Mucosa of stomach (tissue), 1 donor: ENCODE data around the gene TMEM151B.
"Not testable (repeated sequence)": the region's sequence is repeated elsewhere in the genome, so short reads cannot be mapped to it uniquely, and the experiment has no call there.

ENCODE experiments used
- H3K27me3 ChIP-seq: one replicate; pipeline ENCODE4 v1.7.0; 2013; ENCODE audit warnings: mild to moderate bottlenecking, low read length; ENCODE audit not compliant: control insufficient read depth, insufficient read depth
- H3K36me3 ChIP-seq: one replicate; pipeline ENCODE4 v1.7.0; 2013; ENCODE audit warnings: low read length; ENCODE audit not compliant: control insufficient read depth, insufficient read depth
- H3K4me1 ChIP-seq: one replicate; pipeline ENCODE4 v1.7.0; 2013; ENCODE audit warnings: mild to moderate bottlenecking, low read length; ENCODE audit not compliant: control insufficient read depth, insufficient read depth
- H3K4me3 ChIP-seq: one replicate; pipeline ENCODE4 v1.7.0; 2013; ENCODE audit warnings: low read length
- H3K9ac ChIP-seq: one replicate; pipeline ENCODE4 v1.7.0; 2013; ENCODE audit warnings: mild to moderate bottlenecking, low read length, moderate library complexity
- H3K9me3 ChIP-seq: one replicate; pipeline ENCODE4 v1.7.0; 2013; ENCODE audit warnings: mild to moderate bottlenecking, low read length, moderate library complexity; ENCODE audit not compliant: control insufficient read depth
- donor health status: Pancreatic carcinoma.

Gene TMEM151B

DNA sequence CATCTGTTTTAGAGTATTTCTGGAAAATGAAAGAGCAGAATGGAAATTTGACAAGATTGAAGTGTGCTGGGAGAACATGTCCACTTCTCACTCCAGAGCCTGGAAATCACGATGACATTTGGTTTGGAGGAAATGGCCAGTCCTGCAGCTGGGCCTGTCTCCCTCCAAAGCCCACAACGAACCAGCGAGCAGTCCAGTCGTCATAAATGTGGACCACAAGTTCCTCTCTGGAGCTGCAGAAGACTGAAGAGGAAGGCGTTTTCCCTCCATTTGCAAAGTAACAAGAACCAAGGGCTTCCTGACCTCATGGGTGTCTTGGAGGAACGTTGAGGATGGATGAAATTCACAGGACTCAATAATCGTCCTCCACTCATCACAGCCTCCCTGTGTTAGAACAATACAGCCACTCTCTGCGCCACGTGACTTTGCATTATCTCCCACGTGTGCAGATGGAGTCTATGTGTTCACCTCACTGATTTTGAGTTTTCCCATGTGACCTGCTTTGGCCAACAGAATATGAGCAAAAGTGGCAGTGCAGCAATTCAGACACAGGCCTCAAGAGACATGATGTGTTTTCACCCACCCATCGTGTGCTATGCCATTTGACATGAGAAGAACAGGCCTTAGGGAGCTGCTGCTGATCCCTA is 63.1 kb downstream of the TMEM151B start:
- no peaks in the 10 kb centered on the region for H3K9me3 ChIP-seq
- H3K27me3 ChIP-seq: peaks cover 14% of the 10 kb centered on the region
- H3K4me1 ChIP-seq: no peaks in the 10 kb centered on the region
- H3K36me3 ChIP-seq: no peaks in the 10 kb centered on the region
- no peak overlapping the region for H3K4me3 ChIP-seq
- H3K9ac ChIP-seq: no peak overlapping the region

DNA sequence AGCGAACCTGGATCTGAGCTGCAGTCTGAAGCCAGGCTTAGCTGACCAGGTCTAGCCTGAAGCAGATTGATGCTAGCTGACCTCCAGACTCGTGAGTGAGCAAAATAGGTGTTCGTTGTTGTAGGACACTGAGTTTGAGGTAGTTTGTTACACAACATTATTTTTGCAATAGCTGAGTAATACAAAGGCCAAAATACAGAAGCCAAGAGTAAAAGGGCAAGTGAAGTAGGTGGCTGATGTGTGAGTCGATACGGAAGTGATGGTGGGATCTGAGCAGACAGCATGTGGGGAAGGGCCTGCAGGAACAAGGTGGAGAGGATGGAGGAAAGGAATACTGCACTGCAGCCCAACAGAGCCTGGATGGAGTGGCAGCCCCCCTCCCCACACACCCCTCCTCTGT is 63.7 kb downstream of the TMEM151B start:
- H3K36me3 ChIP-seq: no peaks in the 10 kb centered on the region
- no peak overlapping the region for H3K9ac ChIP-seq
- no peaks in the 10 kb centered on the region for H3K4me1 ChIP-seq
- H3K27me3 ChIP-seq: peaks cover 14% of the 10 kb centered on the region
- no peak overlapping the region for H3K4me3 ChIP-seq
- no peaks in the 10 kb centered on the region for H3K9me3 ChIP-seq

DNA sequence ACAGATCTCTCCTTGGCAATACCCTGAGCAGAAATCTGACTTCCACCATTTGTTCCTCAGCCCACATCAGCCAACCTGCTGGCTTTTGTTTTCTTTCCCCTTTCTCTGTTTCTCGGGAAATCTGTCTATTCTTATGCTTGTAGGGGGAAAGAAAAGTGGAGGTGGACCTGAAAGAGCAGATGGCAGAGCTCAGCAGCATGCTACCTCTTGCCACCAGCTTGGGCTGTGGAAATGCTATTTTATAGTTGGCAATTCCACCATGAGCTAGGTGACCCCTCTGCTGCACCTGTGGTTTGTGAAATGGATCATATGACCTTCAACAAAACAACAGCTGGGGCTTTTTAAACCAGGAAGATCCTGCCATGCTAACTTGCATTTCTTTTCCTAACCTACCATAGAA is 65.4 kb downstream of the TMEM151B start:
- no peak overlapping the region for H3K9ac ChIP-seq
- no peaks in the 10 kb centered on the region for H3K4me1 ChIP-seq
- H3K9me3 ChIP-seq: no peaks in the 10 kb centered on the region
- H3K4me3 ChIP-seq: no peak overlapping the region
- no peaks in the 10 kb centered on the region for H3K36me3 ChIP-seq
- H3K27me3 ChIP-seq: no peaks in the 10 kb centered on the region

DNA sequence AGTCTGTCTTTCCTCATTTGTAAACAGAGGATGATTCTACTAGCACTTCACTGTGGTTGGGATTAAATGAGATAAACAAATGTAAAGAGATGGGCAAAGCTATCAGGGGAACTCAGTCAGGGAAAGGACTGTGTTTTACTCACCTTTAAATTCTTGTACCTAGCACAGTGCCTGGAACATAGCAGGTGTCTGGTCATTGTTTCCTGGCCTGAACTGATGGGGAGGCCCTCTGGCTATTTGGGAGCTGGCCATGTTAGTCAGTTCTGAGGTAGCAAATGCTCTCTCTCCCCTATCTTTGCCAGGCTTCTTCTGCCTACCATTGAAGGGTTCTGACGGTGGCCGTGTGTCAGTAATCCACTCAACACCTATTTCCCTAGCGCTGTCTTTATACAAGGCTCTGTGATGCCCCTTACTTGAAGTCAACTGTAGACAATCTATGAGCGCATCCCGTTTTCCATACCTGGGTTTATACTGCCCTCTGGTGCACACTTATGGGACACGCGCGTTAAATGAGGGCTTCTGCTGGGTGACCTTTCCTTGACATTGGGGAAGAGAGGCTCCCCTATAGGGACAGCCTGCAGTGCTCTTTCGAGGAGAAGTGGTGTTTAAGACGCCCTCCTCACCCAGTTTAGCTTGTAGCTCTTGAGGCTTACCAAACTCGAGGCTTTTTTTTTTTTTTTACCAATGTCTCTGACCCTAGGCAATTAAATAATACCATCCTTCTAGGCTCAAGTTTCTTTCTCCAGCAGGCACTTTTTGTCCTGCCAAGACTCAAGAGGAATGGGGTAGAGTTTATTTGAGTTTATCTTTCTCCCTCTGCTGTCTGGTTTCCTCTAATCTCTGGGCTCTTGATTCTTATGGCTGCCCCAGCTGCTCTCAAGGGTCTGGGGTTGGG is 68.2 kb downstream of the TMEM151B start:
- no peaks in the 10 kb centered on the region for H3K9me3 ChIP-seq
- H3K27me3 ChIP-seq: peaks cover 14% of the 10 kb centered on the region
- no peaks in the 10 kb centered on the region for H3K4me1 ChIP-seq
- H3K9ac ChIP-seq: no peak overlapping the region
- no peak overlapping the region for H3K4me3 ChIP-seq
- no peaks in the 10 kb centered on the region for H3K36me3 ChIP-seq

DNA sequence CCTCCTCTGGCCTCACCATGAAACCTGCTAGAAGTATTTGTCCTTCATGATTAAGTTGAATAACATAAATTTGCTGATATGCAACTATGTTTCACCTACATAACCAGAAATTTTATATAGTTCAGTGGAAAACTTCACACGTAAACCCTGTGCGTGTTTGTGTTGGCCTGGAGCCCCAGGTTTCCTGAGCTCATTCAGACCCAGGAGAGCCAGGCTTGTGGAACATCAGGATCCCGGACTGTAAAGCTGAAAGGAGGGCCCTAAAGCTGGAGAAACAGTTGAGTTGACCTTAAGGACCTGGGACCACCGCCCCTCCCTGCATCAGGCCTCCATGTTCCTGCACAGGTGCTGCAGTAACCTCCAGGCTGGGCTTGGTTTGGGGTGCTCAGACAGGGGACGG is 69.1 kb downstream of the TMEM151B start:
- Histone ChIP-seq H3K9ac (no peak overlapping the region), H3K4me3 (no peak overlapping the region), H3K27me3 (peaks cover 22% of the 10 kb centered on the region), H3K4me1 (no peaks in the 10 kb centered on the region), H3K9me3 (no peaks in the 10 kb centered on the region), H3K36me3 (no peaks in the 10 kb centered on the region)

DNA sequence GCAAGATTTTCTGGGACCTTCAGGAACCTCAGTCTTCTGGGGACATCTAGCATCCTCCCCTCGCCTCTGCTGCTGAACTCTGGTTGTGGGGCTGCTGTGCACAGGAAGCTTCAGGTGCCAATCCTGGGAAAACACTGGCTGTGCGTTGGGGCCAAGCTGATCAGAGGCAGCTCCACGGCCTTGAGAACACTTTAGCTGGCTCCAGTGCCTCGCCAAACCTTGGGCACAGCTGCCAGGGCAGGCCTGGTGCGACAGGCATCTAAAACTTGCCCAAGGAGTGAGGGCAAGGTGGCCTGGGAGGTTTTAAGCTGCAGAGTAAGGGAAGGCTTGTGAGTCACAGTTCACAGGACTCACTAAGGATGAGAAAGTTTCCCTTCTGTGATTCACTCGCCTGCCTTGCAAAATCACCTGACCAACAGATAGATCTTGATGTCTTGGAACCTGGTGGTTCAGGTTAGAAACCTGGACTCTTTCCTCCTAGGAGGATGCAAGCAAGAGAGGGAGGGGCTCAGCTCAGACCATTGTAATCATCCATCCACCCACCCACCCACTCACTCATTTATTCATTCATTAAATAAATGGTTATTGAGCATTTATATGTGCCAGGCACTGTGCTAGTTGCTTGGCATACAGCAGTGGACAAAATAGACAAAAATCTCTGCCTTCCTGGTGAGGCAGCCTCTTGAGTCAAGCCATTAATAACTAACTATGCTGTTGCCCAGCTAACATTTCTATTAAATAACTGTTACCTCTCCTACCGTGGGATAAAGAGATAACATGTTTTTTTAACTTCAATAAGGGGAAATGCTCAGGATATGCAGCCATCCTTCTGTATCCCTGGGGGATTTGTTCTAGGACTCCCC is 69.7 kb downstream of the TMEM151B start:
- H3K27me3 ChIP-seq: peaks cover 28% of the 10 kb centered on the region
- H3K4me1 ChIP-seq: no peaks in the 10 kb centered on the region
- no peak overlapping the region for H3K4me3 ChIP-seq
- no peaks in the 10 kb centered on the region for H3K9me3 ChIP-seq
- H3K9ac ChIP-seq: no peak overlapping the region
- H3K36me3 ChIP-seq: no peaks in the 10 kb centered on the region

DNA sequence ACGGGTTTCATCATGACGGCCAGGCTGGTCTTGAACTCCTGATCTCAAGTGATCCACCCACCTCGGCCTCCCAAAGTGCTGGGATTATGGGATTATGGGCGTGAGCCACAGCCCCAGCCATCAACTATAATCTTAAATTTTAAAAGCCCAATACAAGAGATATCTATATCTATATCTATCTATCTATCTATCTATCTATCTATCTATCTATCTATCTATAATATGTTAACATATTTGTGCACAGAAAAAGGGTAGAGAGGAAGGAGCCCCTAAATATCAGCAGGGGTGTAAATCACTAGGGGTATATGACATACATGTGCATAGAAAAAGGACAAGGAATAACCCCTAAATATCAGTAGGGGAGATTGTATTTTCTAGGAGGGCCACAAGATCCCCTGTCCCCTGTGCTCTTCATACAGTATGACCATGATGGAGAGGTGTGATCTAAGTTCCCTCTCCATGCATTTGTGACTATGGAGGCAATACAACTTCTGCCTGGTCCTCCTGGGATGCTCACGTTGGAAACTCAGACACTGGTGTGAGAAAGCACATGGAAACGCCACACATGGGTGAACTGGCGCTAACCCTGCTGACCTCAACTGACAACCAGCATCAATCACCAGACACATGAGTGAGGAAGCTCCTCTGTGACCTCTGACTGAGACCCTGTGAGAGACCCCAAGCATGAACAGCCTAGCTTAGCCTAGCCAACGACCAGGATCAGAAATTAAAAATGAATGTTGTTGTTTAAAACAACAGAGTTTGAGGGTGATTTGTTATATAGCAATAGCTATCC is 71.0 kb downstream of the TMEM151B start:
- Histone ChIP-seq H3K27me3 (peaks cover 29% of the 10 kb centered on the region), H3K9me3 (no peaks in the 10 kb centered on the region), H3K36me3 (no peaks in the 10 kb centered on the region), H3K4me1 (no peaks in the 10 kb centered on the region), H3K4me3 (no peak overlapping the region), H3K9ac (no peak overlapping the region)

DNA sequence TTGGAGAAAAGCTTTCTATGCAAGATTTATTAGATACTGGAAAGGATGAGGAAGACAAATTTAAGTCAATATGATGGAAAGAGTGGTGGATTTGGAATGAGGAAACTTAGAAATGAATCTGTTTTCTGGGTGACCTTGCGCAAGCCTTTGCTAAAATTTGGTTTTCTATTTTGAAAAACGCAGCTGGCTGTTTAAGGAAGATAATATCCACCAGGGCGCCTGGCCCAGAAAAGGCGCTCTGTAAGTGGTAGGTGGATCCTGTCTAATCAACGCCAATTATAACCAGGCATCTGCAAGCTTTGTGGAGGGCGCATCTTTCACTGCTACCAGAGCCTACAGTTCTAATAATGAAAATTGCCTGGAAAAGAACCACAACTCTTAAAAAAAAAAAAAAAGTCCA is 71.8 kb downstream of the TMEM151B start:
- H3K27me3 ChIP-seq: peaks cover 29% of the 10 kb centered on the region
- H3K4me1 ChIP-seq: no peaks in the 10 kb centered on the region
- no peak overlapping the region for H3K9ac ChIP-seq
- H3K36me3 ChIP-seq: no peaks in the 10 kb centered on the region
- no peak overlapping the region for H3K4me3 ChIP-seq
- no peaks in the 10 kb centered on the region for H3K9me3 ChIP-seq

DNA sequence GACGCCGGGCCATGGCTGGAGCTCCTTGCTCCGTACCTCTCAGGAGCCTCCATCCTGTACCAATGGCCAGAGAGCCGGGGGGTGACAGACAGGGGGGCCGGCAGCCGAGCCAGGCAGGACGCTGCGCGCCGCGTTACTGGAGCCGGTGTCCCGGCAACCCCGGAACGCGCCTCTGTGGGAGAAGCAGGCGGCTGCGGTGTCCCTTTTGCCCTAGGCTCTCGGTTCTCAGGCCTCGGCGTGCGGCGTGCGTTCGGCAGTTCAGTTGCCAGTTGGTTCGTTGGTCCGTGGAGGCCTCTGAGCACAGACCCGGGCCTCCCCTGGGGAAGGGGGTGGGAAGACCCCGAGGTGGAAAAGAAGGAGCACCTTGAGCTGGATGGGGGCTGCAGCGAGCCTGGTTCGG is 72.2 kb downstream of the TMEM151B start, which contains the start of gene SPATS1:
TSS of gene SPATS1 (plus strand) at position 162 of the 400 bp plus-strand sequence. CDS start 446 bp downstream, outside the sequence.
- peaks cover 29% of the 10 kb centered on the region for H3K27me3 ChIP-seq
- no peaks in the 10 kb centered on the region for H3K36me3 ChIP-seq
- H3K4me1 ChIP-seq: no peaks in the 10 kb centered on the region
- no peaks in the 10 kb centered on the region for H3K9me3 ChIP-seq
- no peak within 1 kb of the TSS for H3K9ac ChIP-seq
- no peak within 1 kb of the TSS for H3K4me3 ChIP-seq

DNA sequence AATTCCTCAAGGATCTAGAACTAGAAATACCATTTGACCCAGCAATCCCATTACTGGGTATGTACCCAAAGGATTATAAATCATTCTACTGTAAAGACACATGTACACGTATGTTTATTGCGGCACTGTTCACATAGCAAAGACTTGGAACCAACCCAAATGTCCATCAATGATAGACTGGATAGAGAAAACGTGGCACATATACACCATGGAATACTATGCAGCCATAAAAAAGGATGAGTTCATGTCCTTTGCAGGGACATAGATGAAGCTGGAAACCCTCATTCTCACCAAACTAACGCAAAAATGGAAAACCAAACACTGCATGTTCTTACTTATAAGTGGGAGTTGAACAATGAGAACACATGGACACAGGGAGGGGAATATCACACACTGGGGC is 76.6 kb downstream of the TMEM151B start:
- H3K4me1 ChIP-seq, H3K9me3 ChIP-seq, H3K9ac ChIP-seq, H3K36me3 ChIP-seq, H3K4me3 ChIP-seq: not testable (repeated sequence)
- peaks cover 29% of the 10 kb centered on the region for H3K27me3 ChIP-seq

DNA sequence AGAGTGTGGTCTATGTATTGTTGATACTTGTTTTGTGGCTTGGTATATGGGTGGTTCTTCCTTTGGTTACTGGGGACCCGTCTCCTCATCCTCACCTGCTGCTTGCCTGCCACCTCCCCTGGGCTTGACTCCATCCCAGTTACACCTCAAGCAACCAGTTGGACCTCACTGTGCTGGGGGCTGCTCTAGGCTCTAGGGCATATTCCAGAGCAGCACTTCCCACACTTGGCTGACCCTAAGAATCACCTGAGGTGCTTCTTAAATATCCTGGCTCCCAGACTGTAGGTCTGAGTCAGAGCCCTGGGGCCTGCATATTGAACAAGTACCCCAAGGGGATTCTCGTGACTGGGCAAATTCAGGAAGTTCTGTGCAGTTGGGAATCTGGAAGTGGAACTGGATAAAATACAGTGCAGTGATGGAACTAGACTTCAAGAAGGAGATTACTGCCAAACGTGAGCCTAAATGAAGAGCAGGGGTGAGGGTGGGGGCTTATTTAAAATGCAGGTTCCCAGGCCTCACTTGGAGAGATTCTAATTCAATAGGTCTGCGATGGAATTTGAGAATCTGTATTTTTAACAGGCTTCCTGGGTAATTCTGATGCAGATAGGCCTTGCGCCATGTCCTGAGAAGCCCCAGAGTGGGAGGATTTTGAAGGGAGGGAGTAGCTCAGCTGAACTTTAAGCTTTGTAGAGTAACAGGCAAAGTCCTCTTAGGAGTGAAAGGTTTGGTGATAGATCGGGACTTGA is 79.8 kb downstream of the TMEM151B start:
- no peak overlapping the region for H3K4me3 ChIP-seq
- no peaks in the 10 kb centered on the region for H3K27me3 ChIP-seq
- H3K4me1 ChIP-seq: peaks cover 14% of the 10 kb centered on the region
- H3K36me3 ChIP-seq: no peaks in the 10 kb centered on the region
- H3K9me3 ChIP-seq: no peaks in the 10 kb centered on the region
- no peak overlapping the region for H3K9ac ChIP-seq
